Measurements from ENCODE around the gene PCNX1.

Gene PCNX1

GRCh38 chr14:71117839-71118743 is 210.8 kb downstream of the PCNX1 start:
- peaks cover 13% of the 10 kb centered on the region; the same call in 1 of the 2 replicates for H3K79me2 ChIP-seq (ENCODE audit: insufficient read depth, low read length)
- no peaks in the 10 kb centered on the region for H3K9me2 ChIP-seq (replicated peaks; ENCODE audit: low read depth, low read length)
- H3K36me3 ChIP-seq (ENCODE audit: insufficient read depth, low read length), result peaks cover 15% of the 10 kb centered on the region
- H3K4me2 ChIP-seq (ENCODE audit: low read depth, low read length, poor library complexity, severe bottlenecking), result no peak overlapping the region
- TF ChIP-seq CTCF (conservative IDR thresholded peaks at IDR 0.05; ENCODE audit: low read length) (no peak), EZH2phosphoT487 (IDR thresholded peaks at IDR 0.05; ENCODE audit: borderline replicate concordance) (no peak)
- H3K4me1 ChIP-seq (ENCODE audit: insufficient read depth, low read length, poor library complexity, severe bottlenecking), result peaks cover 5% of the 10 kb centered on the region
- H4K20me1 ChIP-seq (ENCODE audit: insufficient read depth, low read length, poor library complexity, severe bottlenecking), result no peaks in the 10 kb centered on the region
- no peaks in the 10 kb centered on the region for H3F3A ChIP-seq (ENCODE audit: low read depth)
- H3K9me3 ChIP-seq (ENCODE audit: insufficient read depth, low read depth, low read length), result no peaks in the 10 kb centered on the region
- H3K9ac ChIP-seq (ENCODE audit: low read depth, low read length, poor library complexity, severe bottlenecking), result no peak overlapping the region
- no peak overlapping the region for H2AFZ ChIP-seq (ENCODE audit: low read length)
- H3K27me3 ChIP-seq (ENCODE audit: insufficient read depth, low read length, poor library complexity, severe bottlenecking), result no peaks in the 10 kb centered on the region
- no peak overlapping the region for H3K4me3 ChIP-seq (ENCODE audit: low read length, poor library complexity, severe bottlenecking)

GRCh38 chr14:71119075-71119474 is 211.8 kb downstream of the PCNX1 start:
- no peaks in the 10 kb centered on the region for H3F3A ChIP-seq (ENCODE audit: low read depth)
- no peak overlapping the region for H2AFZ ChIP-seq (ENCODE audit: low read length)
- peaks cover 13% of the 10 kb centered on the region; the same call in 1 of the 2 replicates for H3K79me2 ChIP-seq (ENCODE audit: insufficient read depth, low read length)
- TF ChIP-seq CTCF (conservative IDR thresholded peaks at IDR 0.05; ENCODE audit: low read length) (no peak), EZH2phosphoT487 (IDR thresholded peaks at IDR 0.05; ENCODE audit: borderline replicate concordance) (no peak)
- no peaks in the 10 kb centered on the region for H4K20me1 ChIP-seq (ENCODE audit: insufficient read depth, low read length, poor library complexity, severe bottlenecking)
- H3K9ac ChIP-seq (ENCODE audit: low read depth, low read length, poor library complexity, severe bottlenecking), result no peak overlapping the region
- H3K9me3 ChIP-seq (ENCODE audit: insufficient read depth, low read depth, low read length), result no peaks in the 10 kb centered on the region
- H3K4me1 ChIP-seq (ENCODE audit: insufficient read depth, low read length, poor library complexity, severe bottlenecking), result peaks cover 13% of the 10 kb centered on the region
- no peak overlapping the region for H3K4me3 ChIP-seq (ENCODE audit: low read length, poor library complexity, severe bottlenecking)
- H3K9me2 ChIP-seq (replicated peaks; ENCODE audit: low read depth, low read length), result no peaks in the 10 kb centered on the region
- peaks cover 11% of the 10 kb centered on the region; the same call in 1 of the 2 replicates for H3K36me3 ChIP-seq (ENCODE audit: insufficient read depth, low read length)
- no peaks in the 10 kb centered on the region for H3K27me3 ChIP-seq (ENCODE audit: insufficient read depth, low read length, poor library complexity, severe bottlenecking)
- H3K4me2 ChIP-seq (ENCODE audit: low read depth, low read length, poor library complexity, severe bottlenecking), result no peak overlapping the region

GRCh38 chr14:71119832-71120231 is 212.6 kb downstream of the PCNX1 start:
- no peak overlapping the region for H3K4me3 ChIP-seq (ENCODE audit: low read length, poor library complexity, severe bottlenecking)
- no peak overlapping the region for H3K4me2 ChIP-seq (ENCODE audit: low read depth, low read length, poor library complexity, severe bottlenecking)
- TF ChIP-seq EZH2phosphoT487 (IDR thresholded peaks at IDR 0.05; ENCODE audit: borderline replicate concordance) (no peak), CTCF (conservative IDR thresholded peaks at IDR 0.05; ENCODE audit: low read length) (no peak)
- H2AFZ ChIP-seq (ENCODE audit: low read length), result no peak overlapping the region
- H3K9me3 ChIP-seq (ENCODE audit: insufficient read depth, low read depth, low read length), result no peaks in the 10 kb centered on the region
- no peak overlapping the region for H3K9ac ChIP-seq (ENCODE audit: low read depth, low read length, poor library complexity, severe bottlenecking)
- no peaks in the 10 kb centered on the region for H3K27me3 ChIP-seq (ENCODE audit: insufficient read depth, low read length, poor library complexity, severe bottlenecking)
- H3K4me1 ChIP-seq (ENCODE audit: insufficient read depth, low read length, poor library complexity, severe bottlenecking), result peaks cover 13% of the 10 kb centered on the region
- H3K36me3 ChIP-seq (ENCODE audit: insufficient read depth, low read length), result peaks cover 6% of the 10 kb centered on the region; the same call in 1 of the 2 replicates
- no peaks in the 10 kb centered on the region for H3F3A ChIP-seq (ENCODE audit: low read depth)
- H3K79me2 ChIP-seq (ENCODE audit: insufficient read depth, low read length), result peaks cover 13% of the 10 kb centered on the region; the same call in 1 of the 2 replicates
- no peaks in the 10 kb centered on the region for H3K9me2 ChIP-seq (replicated peaks; ENCODE audit: low read depth, low read length)
- no peaks in the 10 kb centered on the region for H4K20me1 ChIP-seq (ENCODE audit: insufficient read depth, low read length, poor library complexity, severe bottlenecking)

Data from Loucy (cell line).